ENCODE results near the gene NCOA1. TPM values are rescaled to one million over a fixed set of nuclear protein-coding genes. Genes with fewer than 3 reads are reported as not detected.
A peak's percentile ranks its signal among the peaks of the same experiment; 100 is the strongest.
"Not testable (repeated sequence)": the region's sequence is repeated elsewhere in the genome, so short reads cannot be mapped to it uniquely, and the experiment has no call there.

The NCOA1 gene
- total RNA-seq, 3 donors from 2014 or later: 23.9 to 36.9 (median 34.5) TPM

DNA sequence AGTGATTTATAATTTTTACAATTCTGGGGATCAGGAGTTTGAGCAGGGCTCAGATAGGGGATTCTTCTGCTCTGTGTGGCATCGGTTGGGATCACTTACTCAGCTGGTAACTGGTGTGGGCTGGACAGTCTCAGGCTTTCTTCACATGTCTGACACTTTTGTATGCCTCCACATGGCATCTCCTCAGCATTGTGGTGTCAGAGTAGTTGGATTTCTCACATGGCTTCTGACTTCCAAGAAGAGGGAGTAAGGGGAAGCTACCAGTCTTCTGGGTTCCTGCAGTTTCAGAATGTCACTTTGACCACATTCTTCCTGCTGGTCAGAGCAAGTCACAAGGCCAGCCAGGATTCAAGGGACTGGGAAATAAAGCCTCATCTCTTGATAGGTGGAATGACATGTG lies 55.6 kb downstream of the NCOA1 start:
- Mint-ChIP-seq H3K27me3 (ENCODE audit: low read depth) (no peaks in the 10 kb centered on the region), H3K9me3 (peaks cover 42% of the 10 kb centered on the region), H3K4me1 (ENCODE audit: low read depth) (peaks cover 38% of the 10 kb centered on the region), H3K36me3 (ENCODE audit: insufficient read depth) (peaks cover 38% of the 10 kb centered on the region), H3K4me3 (no peak overlapping the region)
- DNase-seq (no peak), ATAC-seq (no peak)

DNA sequence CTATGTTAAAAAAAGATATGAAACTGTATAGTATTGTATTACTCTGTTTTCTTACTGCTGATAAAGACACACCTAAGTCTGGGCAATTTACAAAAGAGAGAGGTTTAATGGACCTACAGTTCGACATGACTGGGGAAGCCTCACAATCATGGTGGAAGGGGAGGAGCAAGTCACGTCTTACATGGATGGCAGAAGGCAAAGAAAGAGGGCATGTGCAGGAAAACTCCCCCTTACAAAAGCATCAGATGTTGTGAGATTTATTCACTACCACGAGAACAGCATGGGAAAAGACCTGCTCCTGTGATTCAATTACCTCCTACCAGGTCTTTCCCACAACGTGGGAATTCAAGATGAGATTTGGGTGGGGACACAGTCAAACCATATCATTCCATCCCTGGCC lies 57.0 kb downstream of the NCOA1 start:
- DNase-seq (no peak), ATAC-seq (no peak)
- Mint-ChIP-seq H3K9me3 (peaks cover 36% of the 10 kb centered on the region), H3K4me3 (no peak overlapping the region), H3K36me3 (ENCODE audit: insufficient read depth) (peaks cover 31% of the 10 kb centered on the region), H3K27me3 (ENCODE audit: low read depth) (no peaks in the 10 kb centered on the region), H3K4me1 (ENCODE audit: low read depth) (peaks cover 38% of the 10 kb centered on the region)

DNA sequence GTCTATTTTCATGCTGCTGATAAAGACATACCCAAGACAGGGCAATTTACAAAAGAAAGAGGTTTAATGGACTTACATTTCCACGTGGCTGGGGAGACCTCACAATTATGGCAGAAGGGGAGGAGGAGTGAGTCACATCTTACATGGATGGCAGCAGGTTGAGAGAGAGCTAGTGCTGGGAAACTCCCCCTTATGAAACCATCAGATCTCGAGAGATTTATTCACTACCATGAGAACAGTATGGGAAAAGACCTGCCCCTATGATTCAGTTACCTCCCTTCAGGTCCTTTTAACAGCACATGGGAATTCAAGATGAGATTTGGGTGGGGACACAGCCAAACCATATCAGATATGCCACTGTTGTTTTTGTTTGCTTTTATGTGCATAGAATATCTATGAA lies 59.2 kb downstream of the NCOA1 start:
- not testable (repeated sequence) for DNase-seq; H3K27me3 Mint-ChIP-seq (ENCODE audit: low read depth); H3K4me3 Mint-ChIP-seq
- Mint-ChIP-seq H3K4me1 (ENCODE audit: low read depth) (peaks cover 22% of the 10 kb centered on the region), H3K36me3 (ENCODE audit: insufficient read depth) (peaks cover 27% of the 10 kb centered on the region), H3K9me3 (peaks cover 21% of the 10 kb centered on the region)
- ATAC-seq: peak; percentile 60 to 70

DNA sequence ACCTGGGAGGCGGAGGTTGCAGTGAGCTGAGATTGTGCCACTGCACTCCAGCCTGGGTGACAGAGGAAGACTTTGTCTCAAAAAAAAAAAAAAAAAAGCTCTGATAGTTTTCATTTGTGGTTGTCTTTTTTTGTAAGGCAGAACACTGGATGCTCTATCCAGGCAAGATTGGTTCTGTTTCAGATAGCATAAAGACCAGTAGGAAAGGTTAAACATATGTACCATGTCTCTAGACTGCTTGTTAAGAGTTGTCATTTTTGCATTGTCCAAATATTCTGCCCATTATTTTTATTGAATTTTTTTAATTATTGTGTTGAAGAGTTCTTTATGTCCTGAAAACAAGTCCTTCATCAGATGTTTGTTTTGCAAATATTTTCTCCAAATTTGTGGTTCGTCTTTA lies 60.0 kb downstream of the NCOA1 start:
- no peak for DNase-seq
- no peaks in the 10 kb centered on the region for H3K27me3 Mint-ChIP-seq (ENCODE audit: low read depth)
- peaks cover 22% of the 10 kb centered on the region for H3K4me1 Mint-ChIP-seq (ENCODE audit: low read depth)
- H3K4me3 Mint-ChIP-seq: no peak overlapping the region
- peaks cover 27% of the 10 kb centered on the region for H3K9me3 Mint-ChIP-seq
- no peak for ATAC-seq
- H3K36me3 Mint-ChIP-seq (ENCODE audit: insufficient read depth): peaks cover 31% of the 10 kb centered on the region

DNA sequence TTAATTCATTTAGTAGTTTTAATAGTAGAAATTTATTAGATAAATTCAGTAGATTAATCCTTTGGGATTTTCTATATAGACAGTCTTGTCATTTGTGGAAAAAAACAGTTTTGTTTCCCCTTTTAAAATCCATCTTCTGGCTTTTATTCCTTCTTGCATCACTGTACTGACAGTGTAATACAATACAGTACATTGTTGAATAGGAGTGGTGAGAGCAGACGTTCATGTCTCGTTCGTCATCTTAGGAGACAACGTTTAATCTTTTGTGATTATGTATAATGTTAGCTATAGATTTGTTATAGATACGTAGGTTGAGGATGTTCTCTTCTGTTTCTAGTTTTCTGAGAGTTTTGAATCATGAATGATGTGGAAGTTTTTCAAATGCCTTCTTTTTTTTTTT lies 61.8 kb downstream of the NCOA1 start:
- Mint-ChIP-seq H3K36me3 (ENCODE audit: insufficient read depth) (peaks cover 46% of the 10 kb centered on the region), H3K27me3 (ENCODE audit: low read depth) (no peaks in the 10 kb centered on the region), H3K9me3 (peaks cover 29% of the 10 kb centered on the region), H3K4me1 (ENCODE audit: low read depth) (peaks cover 23% of the 10 kb centered on the region), H3K4me3 (no peak overlapping the region)
- ATAC-seq: no peak
- no peak for DNase-seq

DNA sequence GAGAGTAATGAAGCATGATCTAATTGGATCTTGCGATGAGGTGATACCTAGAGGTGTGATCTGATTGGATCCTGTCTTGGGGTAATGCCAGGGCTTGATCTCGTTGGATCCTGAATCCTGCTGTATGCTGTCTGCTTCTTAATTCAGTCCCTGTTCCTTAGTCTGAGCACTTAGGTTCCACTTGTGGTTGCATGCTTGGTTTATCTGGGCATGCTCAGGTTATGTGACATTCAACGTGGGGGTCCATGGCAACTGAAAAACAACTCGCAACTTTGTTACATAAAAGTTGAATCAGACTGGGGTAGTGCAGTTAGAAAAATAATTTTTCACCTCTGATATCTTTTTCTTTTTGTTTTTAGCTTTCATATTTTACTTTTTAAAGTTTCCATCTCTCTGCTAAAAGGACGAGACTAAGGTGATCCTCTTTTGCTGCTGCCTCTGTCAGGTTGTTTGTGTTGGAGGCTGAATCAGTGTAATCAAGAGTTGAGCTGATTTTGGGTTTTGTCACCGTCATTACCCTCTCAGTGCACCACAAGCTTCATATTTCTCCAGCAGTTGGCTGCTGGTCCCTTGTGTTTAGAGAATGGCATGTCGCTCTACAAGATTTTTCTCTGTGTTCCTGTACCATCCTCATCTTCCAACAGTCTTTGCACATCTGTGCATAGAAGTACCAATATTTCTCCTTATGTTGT lies 67.9 kb downstream of the NCOA1 start:
- Mint-ChIP-seq H3K36me3 (ENCODE audit: insufficient read depth) (peaks cover 49% of the 10 kb centered on the region), H3K4me1 (ENCODE audit: low read depth) (peaks cover 42% of the 10 kb centered on the region), H3K9me3 (peaks cover 14% of the 10 kb centered on the region), H3K4me3 (no peak overlapping the region), H3K27me3 (ENCODE audit: low read depth) (no peaks in the 10 kb centered on the region)
- ATAC-seq: no peak
- DNase-seq: no peak

DNA sequence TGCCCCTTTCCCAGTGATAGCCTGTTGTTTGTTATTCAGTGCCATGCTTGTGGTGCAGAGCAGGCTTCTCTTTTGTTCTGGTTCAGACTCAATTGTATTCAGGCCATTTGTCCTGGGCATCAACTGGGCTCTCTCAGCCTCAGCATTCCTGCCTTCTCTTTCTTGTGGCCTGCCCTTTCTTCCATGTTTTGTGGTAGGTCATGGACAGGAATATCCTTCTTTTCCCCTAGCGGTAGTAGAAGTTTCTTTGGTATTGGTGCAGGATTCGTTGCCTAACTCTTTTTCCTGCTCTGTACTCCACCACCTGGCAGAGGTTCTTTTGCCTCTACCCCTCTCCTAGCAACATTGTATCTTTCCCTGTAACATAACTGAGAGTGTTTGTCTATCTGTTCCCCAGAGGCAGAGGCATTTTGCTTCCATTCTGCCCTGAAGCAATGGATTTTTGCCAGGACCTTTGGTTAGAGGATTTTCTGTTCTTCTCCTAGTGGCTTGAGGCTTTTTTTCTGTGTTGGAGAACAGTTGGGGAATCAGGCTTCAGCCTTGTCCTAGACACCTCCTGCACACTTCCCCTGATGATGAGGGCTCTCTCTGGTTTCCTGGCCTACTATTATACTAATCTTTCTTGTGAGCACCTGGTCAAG lies 68.5 kb downstream of the NCOA1 start:
- Mint-ChIP-seq H3K4me1 (ENCODE audit: low read depth) (peaks cover 38% of the 10 kb centered on the region), H3K36me3 (ENCODE audit: insufficient read depth) (peaks cover 47% of the 10 kb centered on the region), H3K4me3 (no peak overlapping the region), H3K9me3 (peaks cover 11% of the 10 kb centered on the region), H3K27me3 (ENCODE audit: low read depth) (no peaks in the 10 kb centered on the region)
- DNase-seq: no peak
- ATAC-seq: no peak

DNA sequence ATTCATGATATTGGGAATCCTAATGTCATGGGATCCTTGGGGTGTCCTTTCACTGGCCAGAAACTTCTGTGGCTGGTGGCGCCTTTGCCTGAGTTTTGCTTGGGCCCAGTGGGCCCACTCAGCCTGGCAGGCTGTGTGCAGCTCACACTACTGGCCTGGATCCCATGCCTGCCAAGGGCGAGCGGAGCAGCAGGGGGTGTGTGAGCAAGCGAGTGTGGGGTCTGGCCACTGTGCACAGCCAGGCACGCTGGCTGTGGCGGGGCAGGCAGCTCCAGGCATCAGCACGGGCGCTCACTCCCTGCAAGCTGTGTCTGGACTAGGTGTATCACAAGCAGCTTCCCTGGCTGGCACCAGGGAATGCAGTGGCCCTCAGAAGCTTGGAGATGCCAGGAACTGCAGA lies 74.5 kb downstream of the NCOA1 start:
- Mint-ChIP-seq H3K4me1 (ENCODE audit: low read depth) (peaks cover 32% of the 10 kb centered on the region), H3K4me3 (no peak overlapping the region), H3K27me3 (ENCODE audit: low read depth) (no peaks in the 10 kb centered on the region), H3K36me3 (ENCODE audit: insufficient read depth) (peaks cover 28% of the 10 kb centered on the region), H3K9me3 (no peaks in the 10 kb centered on the region)
- DNase-seq: no peak
- ATAC-seq: no peak

DNA sequence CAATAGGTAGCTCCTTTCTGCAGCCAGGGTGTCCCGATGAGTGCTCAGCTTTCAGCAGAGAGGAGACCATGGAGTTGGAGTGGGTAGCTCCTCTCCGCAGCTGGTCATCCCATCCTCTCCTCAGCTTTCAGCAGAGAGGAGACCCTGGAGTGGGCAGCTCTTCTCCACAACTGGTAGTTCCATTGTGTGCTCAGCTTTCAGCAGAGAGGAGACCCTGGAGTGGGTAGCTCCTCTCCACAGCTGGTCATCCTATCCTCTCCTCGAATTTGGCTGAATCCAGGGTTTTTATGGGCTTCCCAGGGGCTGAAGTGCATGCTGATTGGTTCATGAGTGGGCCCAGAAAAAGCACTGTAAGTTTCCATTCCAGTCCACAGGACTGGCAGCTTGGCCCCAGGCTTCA lies 75.2 kb downstream of the NCOA1 start:
- DNase-seq (no peak), ATAC-seq (no peak)
- Mint-ChIP-seq H3K36me3 (ENCODE audit: insufficient read depth) (peaks cover 28% of the 10 kb centered on the region), H3K4me1 (ENCODE audit: low read depth) (peaks cover 28% of the 10 kb centered on the region), H3K27me3 (ENCODE audit: low read depth) (no peaks in the 10 kb centered on the region), H3K4me3 (no peak overlapping the region), H3K9me3 (no peaks in the 10 kb centered on the region)

DNA sequence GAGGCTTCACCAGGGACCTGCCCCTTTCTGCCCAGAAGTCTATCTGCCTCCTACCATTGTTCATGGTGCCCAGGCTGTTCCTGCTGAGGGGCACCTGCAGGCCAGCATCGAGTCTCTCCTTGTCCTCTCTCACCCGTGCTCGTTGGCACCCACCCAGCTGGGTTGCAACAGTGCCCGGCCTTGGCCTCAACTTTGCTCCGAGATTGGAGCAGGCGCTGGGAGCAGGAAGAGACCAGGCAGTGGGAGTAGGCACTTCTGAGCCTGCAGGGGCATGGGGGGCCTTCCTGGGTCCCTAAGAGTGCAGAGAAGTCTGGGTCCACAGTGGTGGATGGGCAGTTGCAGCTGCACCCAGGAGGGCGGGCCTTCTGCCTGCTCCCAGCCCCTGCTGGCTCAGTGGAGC lies 75.6 kb downstream of the NCOA1 start:
- Mint-ChIP-seq H3K4me1 (ENCODE audit: low read depth) (peaks cover 25% of the 10 kb centered on the region), H3K36me3 (ENCODE audit: insufficient read depth) (peaks cover 28% of the 10 kb centered on the region), H3K4me3 (no peak overlapping the region), H3K9me3 (no peaks in the 10 kb centered on the region), H3K27me3 (ENCODE audit: low read depth) (no peaks in the 10 kb centered on the region)
- no peak for ATAC-seq
- no peak for DNase-seq

DNA sequence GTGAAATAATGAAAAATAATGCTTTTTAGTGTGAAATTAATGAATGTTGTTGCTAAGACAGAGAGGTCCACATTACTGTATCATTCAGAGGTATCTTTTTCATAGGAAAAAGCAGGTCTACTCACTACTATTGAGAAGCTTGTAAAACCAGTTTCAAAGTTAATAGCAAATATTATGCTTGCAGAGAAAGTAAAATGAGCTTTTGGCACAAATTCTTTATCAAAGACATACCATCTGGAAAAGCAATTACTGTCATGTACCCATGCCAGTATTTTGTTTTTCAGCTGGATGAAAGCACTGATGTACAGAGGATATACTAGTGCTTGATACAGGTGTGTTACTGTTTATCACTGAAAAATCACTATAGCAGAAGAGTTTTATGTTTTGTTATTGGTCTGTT lies 77.5 kb downstream of the NCOA1 start:
- DNase-seq (no peak), ATAC-seq (no peak)
- no peak overlapping the region for H3K4me3 Mint-ChIP-seq
- peaks cover 31% of the 10 kb centered on the region for H3K36me3 Mint-ChIP-seq (ENCODE audit: insufficient read depth)
- H3K4me1 Mint-ChIP-seq (ENCODE audit: low read depth): peaks cover 31% of the 10 kb centered on the region
- H3K9me3 Mint-ChIP-seq: no peaks in the 10 kb centered on the region
- H3K27me3 Mint-ChIP-seq (ENCODE audit: low read depth): no peaks in the 10 kb centered on the region

DNA sequence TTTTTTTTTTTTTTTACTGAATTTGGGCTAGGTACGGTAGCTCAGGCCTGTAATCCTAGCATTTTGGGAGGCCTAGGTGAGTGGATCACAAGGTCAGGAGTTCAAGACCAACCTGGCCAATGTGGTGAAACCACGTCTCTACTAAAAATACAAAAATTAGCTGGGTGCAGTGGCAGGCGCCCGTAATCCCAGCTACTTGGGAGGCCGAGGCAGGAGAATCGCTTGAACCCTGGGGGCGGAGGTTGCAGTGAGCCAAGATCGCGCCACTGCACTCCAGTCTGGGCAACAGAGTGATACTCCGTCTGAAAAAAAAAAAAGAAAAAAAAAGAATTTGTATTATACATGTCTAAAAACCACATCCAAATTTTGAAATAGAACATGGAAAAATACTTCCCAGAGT lies 78.5 kb downstream of the NCOA1 start:
- not testable (repeated sequence) for ATAC-seq; DNase-seq; H3K9me3 Mint-ChIP-seq; H3K4me3 Mint-ChIP-seq; H3K27me3 Mint-ChIP-seq (ENCODE audit: low read depth)
- H3K36me3 Mint-ChIP-seq (ENCODE audit: insufficient read depth): peaks cover 31% of the 10 kb centered on the region
- peaks cover 36% of the 10 kb centered on the region for H3K4me1 Mint-ChIP-seq (ENCODE audit: low read depth)

DNA sequence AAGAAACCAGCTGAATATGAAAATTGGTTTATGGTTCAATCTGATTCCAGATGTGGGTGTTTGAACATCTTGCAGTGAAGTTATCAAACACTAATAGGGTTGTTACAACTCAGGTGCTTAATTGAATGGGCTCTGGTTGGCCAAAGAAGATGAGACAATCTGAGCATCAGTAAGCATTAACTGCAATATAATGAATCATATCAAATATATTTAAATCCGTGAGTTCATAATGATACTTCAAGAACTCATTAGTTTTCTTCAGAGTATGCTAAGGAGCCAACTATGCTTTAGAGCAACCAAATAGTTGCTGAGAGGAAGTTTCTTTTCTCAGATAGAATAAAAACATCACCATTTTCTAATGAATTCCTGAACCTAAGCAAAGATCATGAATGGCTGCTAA lies 79.2 kb downstream of the NCOA1 start:
- DNase-seq (no peak), ATAC-seq (no peak)
- Mint-ChIP-seq H3K4me3 (no peak overlapping the region), H3K4me1 (ENCODE audit: low read depth) (peaks cover 41% of the 10 kb centered on the region), H3K27me3 (ENCODE audit: low read depth) (no peaks in the 10 kb centered on the region), H3K36me3 (ENCODE audit: insufficient read depth) (peaks cover 30% of the 10 kb centered on the region), H3K9me3 (no peaks in the 10 kb centered on the region)

DNA sequence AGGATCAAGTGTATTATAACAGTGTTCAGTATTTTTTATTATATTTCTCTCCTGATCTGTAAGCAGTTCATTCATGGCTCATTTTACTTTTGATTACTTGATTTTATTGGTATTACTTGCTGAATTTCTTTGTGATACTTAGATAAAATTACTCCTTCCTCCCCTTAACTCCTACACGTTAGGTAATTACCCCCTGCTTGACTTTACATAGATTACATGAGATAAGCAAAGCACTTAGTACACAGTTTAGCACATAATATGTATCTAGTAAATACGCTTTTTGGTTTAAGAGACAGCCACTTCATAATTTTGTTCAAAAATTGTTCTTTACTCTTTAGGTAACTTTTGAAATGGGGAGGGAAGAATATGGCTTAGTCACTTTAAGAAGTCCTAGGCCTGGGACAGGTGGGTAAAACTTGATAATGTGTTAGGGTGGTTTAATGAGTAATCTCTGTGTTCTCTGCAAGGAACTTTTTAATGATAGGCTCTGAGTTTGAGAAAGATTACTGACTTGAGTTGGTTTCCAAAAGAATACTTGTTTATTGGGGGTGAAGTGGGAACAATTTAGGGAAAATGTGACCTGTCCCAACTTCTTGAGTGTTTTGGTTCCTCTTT lies 80.9 kb downstream of the NCOA1 start:
- peaks cover 55% of the 10 kb centered on the region for H3K4me1 Mint-ChIP-seq (ENCODE audit: low read depth)
- no peak overlapping the region for H3K4me3 Mint-ChIP-seq

DNA sequence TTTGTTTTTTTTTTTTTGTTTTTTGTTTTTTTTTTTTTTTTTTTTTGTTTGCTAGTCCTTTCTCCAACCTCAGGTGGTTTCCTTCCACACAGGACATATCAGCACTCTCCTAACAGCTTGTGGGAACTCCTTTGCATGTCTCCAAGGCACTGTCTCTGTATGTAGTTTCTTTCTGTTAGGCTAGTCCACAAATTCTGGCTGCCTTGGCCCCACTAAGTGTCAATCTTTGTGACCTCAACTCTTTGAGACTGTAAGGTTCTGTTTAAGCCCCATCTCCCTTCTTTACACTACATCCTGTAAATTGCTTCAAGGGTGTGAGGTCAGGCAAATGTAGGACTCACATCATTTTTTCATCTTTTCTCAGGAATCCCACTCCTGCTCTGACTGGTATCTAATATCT lies 85.1 kb downstream of the NCOA1 start:
- Mint-ChIP-seq H3K9me3 (no peaks in the 10 kb centered on the region), H3K4me3 (peak overlapping the region; percentile 59), H3K4me1 (ENCODE audit: low read depth) (peaks cover 79% of the 10 kb centered on the region), H3K36me3 (ENCODE audit: insufficient read depth) (peaks cover 24% of the 10 kb centered on the region), H3K27me3 (ENCODE audit: low read depth) (no peaks in the 10 kb centered on the region)
- ATAC-seq (no peak), DNase-seq (no peak)

More for the DNA sequence above, 80.9 kb downstream of the NCOA1 start:
- no peaks in the 10 kb centered on the region for H3K9me3 Mint-ChIP-seq
- ATAC-seq (peak; percentile 51 to 64), DNase-seq (no peak)
- H3K27me3 Mint-ChIP-seq (ENCODE audit: low read depth): no peaks in the 10 kb centered on the region
- H3K36me3 Mint-ChIP-seq (ENCODE audit: insufficient read depth): peaks cover 17% of the 10 kb centered on the region
